HepG2 (cell line): ENCODE measurements around the gene NRN1L. TPM values are rescaled to one million over a fixed set of nuclear protein-coding genes. Genes with fewer than 3 reads are reported as not detected.

Experiments used
- AHR ChIP-seq: IDR thresholded peaks from 2 replicates; pipeline ENCODE4 v1.6.1; 2018; ENCODE audit warnings: missing genetic modification reagents, missing compliant biosample characterization
- FOXA3 ChIP-seq: IDR thresholded peaks from 2 replicates; pipeline ENCODE4 v1.6.1; 2016; ENCODE audit warnings: missing genetic modification reagents, missing compliant biosample characterization
- HNF4A ChIP-seq: sonication (generic); formaldehyde crosslinking; IDR thresholded peaks from 2 replicates; pipeline ENCODE4 v1.4.0; 2020; ENCODE audit warnings: missing genetic modification reagents
- ISL2 ChIP-seq: sonication (generic); formaldehyde crosslinking; IDR thresholded peaks from 2 replicates; pipeline ENCODE4 v1.5.0; 2020; ENCODE audit warnings: missing genetic modification reagents
- MTA1 ChIP-seq: sonication (generic); formaldehyde crosslinking; IDR thresholded peaks from 2 replicates; pipeline ENCODE4 v1.4.0; 2020; ENCODE audit warnings: missing genetic modification reagents, mild to moderate bottlenecking, borderline replicate concordance
- NFE2 ChIP-seq: sonication (generic); formaldehyde crosslinking; IDR thresholded peaks from 2 replicates; pipeline ENCODE4 v1.4.0; 2020; ENCODE audit warnings: missing genetic modification reagents
- PLSCR1 ChIP-seq: sonication (generic); formaldehyde crosslinking; IDR thresholded peaks from 2 replicates; pipeline ENCODE4 v1.5.0; 2020; ENCODE audit warnings: missing genetic modification reagents, mild to moderate bottlenecking, borderline replicate concordance
- SP4 ChIP-seq: sonication (generic); formaldehyde crosslinking; IDR thresholded peaks from 2 replicates; pipeline ENCODE4 v1.8.1; 2023; ENCODE audit warnings: mild to moderate bottlenecking, missing genetic modification reagents
- ZBTB7B ChIP-seq: sonication (generic); formaldehyde crosslinking; IDR thresholded peaks from 2 replicates; pipeline ENCODE4 v1.4.0; 2020; ENCODE audit warnings: missing genetic modification reagents
- ZFX ChIP-seq: sonication (generic); formaldehyde crosslinking; IDR thresholded peaks from 2 replicates; pipeline ENCODE4 v1.4.0; 2020; ENCODE audit warnings: mild to moderate bottlenecking, low read depth, missing genetic modification reagents, moderate library complexity
- ZNF318 ChIP-seq: sonication (generic); formaldehyde crosslinking; IDR thresholded peaks from 2 replicates; pipeline ENCODE4 v1.4.0; 2020; ENCODE audit warnings: mild to moderate bottlenecking, missing genetic modification reagents
- ZNF768 ChIP-seq: sonication (generic); formaldehyde crosslinking; IDR thresholded peaks from 2 replicates; pipeline ENCODE4 v1.4.0; 2020; ENCODE audit warnings: missing genetic modification reagents
- polyA plus RNA-seq, 8 experiments: library from polyadenylated mRNA; depleted of rRNA in 3 of 8; stranded (reverse) in 7 of 8; unstranded in 1 of 8; fragments of >200 nt; fragmentation: Illumina TruSeq in 4 of 8; extraction: Trizol in 4 of 8; gene quantifications; 2 replicates each; pipeline versions ENCODE4 v1.2.1 to v1.2.3, GENCODE V29; 2011 to 2016; ENCODE audit warnings: low read depth in 4 of 8, missing spikeins in 1 of 8, mixed read lengths in 1 of 8; ENCODE audit not compliant: insufficient read depth in 1 of 8
- total RNA-seq, 5 experiments: library from RNA; depleted of rRNA; stranded (reverse); fragments of >200 nt; fragmentation: Illumina TruSeq; extraction: Trizol; gene quantifications; 2 replicates each; pipeline ENCODE4 v1.2.3, GENCODE V29; 2016; ENCODE audit warnings: low read depth in 1 of 5
- TF ChIP-seq, protein P1 (sequence below): sonication (generic); formaldehyde crosslinking; IDR thresholded peaks from 2 replicates; pipeline ENCODE4 v1.9.0; 2022; ENCODE audit warnings: missing genetic modification reagents, mild to moderate bottlenecking, borderline replicate concordance
- TF ChIP-seq, protein P2 (sequence below): sonication (generic); formaldehyde crosslinking; IDR thresholded peaks from 2 replicates; pipeline ENCODE4 v1.5.1; 2020; ENCODE audit warnings: mild to moderate bottlenecking, missing genetic modification reagents, moderate library complexity

The NRN1L gene
- total and polyA plus RNA-seq, 2 of the 13 experiments (the other 11 are each of a cell fraction or from before 2014, with no cell fraction given), result 0.53 to 1.2 TPM

DNA sequence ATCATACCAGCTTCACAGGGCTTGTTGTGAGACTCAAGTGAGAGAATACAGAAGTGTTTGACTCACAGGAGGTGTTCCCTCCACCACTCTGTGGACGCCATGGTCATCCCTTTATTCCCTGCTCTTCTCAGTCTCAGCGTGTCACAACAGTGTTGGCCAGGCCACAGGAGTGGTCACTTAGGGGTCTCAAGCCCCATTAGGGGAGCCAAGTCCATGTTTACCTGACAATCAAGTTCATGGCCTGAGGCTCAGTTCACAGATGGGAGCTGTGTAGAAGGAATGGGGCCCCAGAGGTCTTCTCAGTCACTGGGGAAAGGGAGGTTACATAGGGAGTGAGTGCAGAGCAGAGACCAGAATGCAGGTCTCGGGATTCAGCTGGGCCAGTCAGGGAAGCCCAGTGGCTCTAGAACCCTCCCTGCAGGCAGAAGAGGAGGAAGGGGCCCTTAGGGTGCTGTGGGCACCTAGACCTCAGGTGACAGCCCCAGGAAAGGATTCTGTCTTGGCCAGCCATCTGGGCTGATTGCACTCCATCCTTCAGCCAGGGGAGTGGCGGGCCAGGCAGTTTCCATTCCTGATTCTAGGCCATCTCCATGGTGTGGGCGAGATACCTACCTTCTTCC is 27.6 kb upstream of the NRN1L start (continued):
- peak; percentile 65; the same call in 1 of the 2 replicates for TF ChIP-seq ZBTB7B
- no peak for TF ChIP-seq ISL2 (CRISPR knock-in tag)
- TF ChIP-seq ZNF768, result peak; percentile 27; the same call in 1 of the 2 replicates
- 0 out of 2 replicates have a peak, but pooled peaks have one; percentile 22 for TF ChIP-seq MTA1 (CRISPR knock-in tag)
- no peak for TF ChIP-seq PLSCR1 (CRISPR knock-in tag)
- TF ChIP-seq HNF4A (CRISPR knock-in tag), result peak; percentile 72
- TF ChIP-seq FOXA3, result peak; percentile 47; the same call in 1 of the 2 replicates
- TF ChIP-seq, protein P1, sequence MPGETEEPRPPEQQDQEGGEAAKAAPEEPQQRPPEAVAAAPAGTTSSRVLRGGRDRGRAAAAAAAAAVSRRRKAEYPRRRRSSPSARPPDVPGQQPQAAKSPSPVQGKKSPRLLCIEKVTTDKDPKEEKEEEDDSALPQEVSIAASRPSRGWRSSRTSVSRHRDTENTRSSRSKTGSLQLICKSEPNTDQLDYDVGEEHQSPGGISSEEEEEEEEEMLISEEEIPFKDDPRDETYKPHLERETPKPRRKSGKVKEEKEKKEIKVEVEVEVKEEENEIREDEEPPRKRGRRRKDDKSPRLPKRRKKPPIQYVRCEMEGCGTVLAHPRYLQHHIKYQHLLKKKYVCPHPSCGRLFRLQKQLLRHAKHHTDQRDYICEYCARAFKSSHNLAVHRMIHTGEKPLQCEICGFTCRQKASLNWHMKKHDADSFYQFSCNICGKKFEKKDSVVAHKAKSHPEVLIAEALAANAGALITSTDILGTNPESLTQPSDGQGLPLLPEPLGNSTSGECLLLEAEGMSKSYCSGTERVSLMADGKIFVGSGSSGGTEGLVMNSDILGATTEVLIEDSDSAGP (CRISPR knock-in tag), result peak; percentile 36; the same call in 1 of the 2 replicates
- no peak for TF ChIP-seq ZNF318 (CRISPR knock-in tag)
- TF ChIP-seq NFE2 (CRISPR knock-in tag), result no peak
- TF ChIP-seq AHR (CRISPR knock-in tag), result peak; percentile 45; the same call in 1 of the 2 replicates
- TF ChIP-seq ZFX, result no peak
- peak; percentile 47; the same call in 1 of the 2 replicates for TF ChIP-seq SP4 (CRISPR knock-in tag)
- TF ChIP-seq, protein P2, sequence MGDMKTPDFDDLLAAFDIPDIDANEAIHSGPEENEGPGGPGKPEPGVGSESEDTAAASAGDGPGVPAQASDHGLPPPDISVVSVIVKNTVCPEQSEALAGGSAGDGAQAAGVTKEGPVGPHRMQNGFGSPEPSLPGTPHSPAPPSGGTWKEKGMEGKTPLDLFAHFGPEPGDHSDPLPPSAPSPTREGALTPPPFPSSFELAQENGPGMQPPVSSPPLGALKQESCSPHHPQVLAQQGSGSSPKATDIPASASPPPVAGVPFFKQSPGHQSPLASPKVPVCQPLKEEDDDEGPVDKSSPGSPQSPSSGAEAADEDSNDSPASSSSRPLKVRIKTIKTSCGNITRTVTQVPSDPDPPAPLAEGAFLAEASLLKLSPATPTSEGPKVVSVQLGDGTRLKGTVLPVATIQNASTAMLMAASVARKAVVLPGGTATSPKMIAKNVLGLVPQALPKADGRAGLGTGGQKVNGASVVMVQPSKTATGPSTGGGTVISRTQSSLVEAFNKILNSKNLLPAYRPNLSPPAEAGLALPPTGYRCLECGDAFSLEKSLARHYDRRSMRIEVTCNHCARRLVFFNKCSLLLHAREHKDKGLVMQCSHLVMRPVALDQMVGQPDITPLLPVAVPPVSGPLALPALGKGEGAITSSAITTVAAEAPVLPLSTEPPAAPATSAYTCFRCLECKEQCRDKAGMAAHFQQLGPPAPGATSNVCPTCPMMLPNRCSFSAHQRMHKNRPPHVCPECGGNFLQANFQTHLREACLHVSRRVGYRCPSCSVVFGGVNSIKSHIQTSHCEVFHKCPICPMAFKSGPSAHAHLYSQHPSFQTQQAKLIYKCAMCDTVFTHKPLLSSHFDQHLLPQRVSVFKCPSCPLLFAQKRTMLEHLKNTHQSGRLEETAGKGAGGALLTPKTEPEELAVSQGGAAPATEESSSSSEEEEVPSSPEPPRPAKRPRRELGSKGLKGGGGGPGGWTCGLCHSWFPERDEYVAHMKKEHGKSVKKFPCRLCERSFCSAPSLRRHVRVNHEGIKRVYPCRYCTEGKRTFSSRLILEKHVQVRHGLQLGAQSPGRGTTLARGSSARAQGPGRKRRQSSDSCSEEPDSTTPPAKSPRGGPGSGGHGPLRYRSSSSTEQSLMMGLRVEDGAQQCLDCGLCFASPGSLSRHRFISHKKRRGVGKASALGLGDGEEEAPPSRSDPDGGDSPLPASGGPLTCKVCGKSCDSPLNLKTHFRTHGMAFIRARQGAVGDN (CRISPR knock-in tag), result peak; percentile 39; the same call in 1 of the 2 replicates
